Activated CD4-positive, alpha-beta T cell treated with anti-CD3 and anti-CD28 coated beads, Interleukin-2, amount 10 ng/mL, durations not matched to agents 24 days and 14 days (primary cell): ENCODE results near the gene PITX1. TPM values are rescaled to one million over a fixed set of nuclear protein-coding genes. Genes with fewer than 3 reads are reported as not detected.

ENCODE experiments used
- DNase-seq: peaks from one replicate; pipeline ENCODE4 v3.0.0; 2022
- H3K27ac Mint-ChIP-seq: one replicate; pipeline ENCODE4 v1.8.0; 2022; ENCODE audit warnings: mild to moderate bottlenecking, mixed read lengths
- H3K27me3 Mint-ChIP-seq: one replicate; pipeline ENCODE4 v1.8.0; 2022; ENCODE audit warnings: mixed read lengths
- H3K36me3 Mint-ChIP-seq: one replicate; pipeline ENCODE4 v1.8.0; 2022; ENCODE audit warnings: low read depth, mild to moderate bottlenecking, mixed read lengths
- H3K4me1 Mint-ChIP-seq: one replicate; pipeline ENCODE4 v1.8.0; 2021; ENCODE audit warnings: mixed read lengths
- H3K4me3 Mint-ChIP-seq: one replicate; pipeline ENCODE4 v1.8.0; 2022; ENCODE audit warnings: mild to moderate bottlenecking, moderate library complexity, mixed read lengths
- H3K9me3 Mint-ChIP-seq: one replicate; pipeline ENCODE4 v1.8.0; 2021; ENCODE audit warnings: mixed read lengths
- intact Hi-C: fragments of 100-400 bp; cut with micrococcal nuclease; formaldehyde crosslinking; loops from one replicate; pipeline ENCODE4 v1.15.1; 2023
- total RNA-seq: library from RNA; stranded (reverse); gene quantifications from 2 replicates; pipeline ENCODE4 v1.2.3, GENCODE V29; 2022

PITX1 gene
- total RNA-seq, 1 donor from 2014 or later = 0.61 TPM

- Mint-ChIP-seq H3K4me1 (peaks cover 26% of the 10 kb centered on the region), H3K27me3 (peaks cover 79% of the 10 kb centered on the region), H3K36me3 (peaks cover 4% of the 10 kb centered on the region), H3K27ac (peak overlapping the region; percentile 81), H3K9me3 (peaks cover 5% of the 10 kb centered on the region), H3K4me3 (peak overlapping the region; percentile 87)
- DNase-seq = peak; percentile 64
- intact Hi-C loops = loop anchor here (5.0 kb wide), 2 partner anchors 453 to 508 kb away; no protein-coding TSS in a partner anchor
These were observed 371 bp upstream of the PITX1 start for GRCh38 chr5:135034236-135034962.

DNA sequence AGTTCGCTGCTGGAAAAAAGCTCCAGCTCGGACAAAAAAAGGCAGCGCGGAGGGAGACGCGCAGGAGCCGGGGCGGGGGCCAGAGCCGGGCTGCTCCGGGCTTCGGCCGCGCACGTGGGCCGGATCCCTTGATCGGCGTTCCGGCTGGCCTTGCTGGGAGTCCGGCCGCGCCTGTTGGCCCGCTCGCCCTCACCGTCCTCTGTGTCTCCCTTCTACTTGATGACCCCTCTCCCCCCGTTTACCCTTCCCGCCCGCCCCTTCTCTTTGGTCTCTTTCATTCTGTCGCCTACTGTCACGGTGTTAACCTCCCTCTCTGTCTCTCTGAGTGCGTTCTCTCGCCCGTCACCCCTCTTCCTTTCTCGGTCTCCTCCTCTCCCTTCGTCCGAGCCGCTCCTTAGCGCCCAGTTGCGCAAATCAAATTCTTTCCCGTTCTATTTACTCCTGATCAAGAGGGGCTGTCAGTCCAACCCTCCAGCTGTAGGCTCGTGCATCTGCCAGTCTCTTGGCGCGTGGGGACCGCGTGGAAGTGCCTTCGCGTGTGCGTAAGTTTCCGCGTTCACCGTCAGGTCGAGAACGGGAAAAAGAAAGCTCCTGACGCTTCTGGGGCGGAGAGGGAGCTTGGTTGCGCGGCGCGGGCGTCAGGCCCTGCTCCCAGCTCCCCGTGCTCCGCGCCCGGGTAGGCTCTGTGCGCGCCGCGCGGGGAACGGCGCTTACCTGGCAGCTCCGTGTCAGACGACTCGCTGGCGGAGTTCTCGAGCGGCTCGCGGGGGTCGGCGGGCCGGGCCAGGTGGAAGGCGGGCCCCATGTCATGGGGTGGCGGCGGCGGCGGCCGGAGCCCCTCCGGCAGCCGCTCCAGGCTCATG lies 798 bp downstream of the PITX1 start:
- peak; percentile 74 for DNase-seq

GRCh38 chr5:135032695-135032998 lies 1.4 kb downstream of the PITX1 start:
- Mint-ChIP-seq H3K4me3 (peak overlapping the region; percentile 57), H3K9me3 (peaks cover 7% of the 10 kb centered on the region), H3K27me3 (peaks cover 73% of the 10 kb centered on the region), H3K4me1 (peaks cover 29% of the 10 kb centered on the region), H3K27ac (no peak overlapping the region), H3K36me3 (peaks cover 7% of the 10 kb centered on the region)
- intact Hi-C loops = loop anchor here (5.0 kb wide), 2 partner anchors 455 to 510 kb away; no protein-coding TSS in a partner anchor
- no peak for DNase-seq

More for the DNA sequence above, 798 bp downstream of the PITX1 start:
- H3K9me3 Mint-ChIP-seq = peaks cover 7% of the 10 kb centered on the region
- peaks cover 79% of the 10 kb centered on the region for H3K27me3 Mint-ChIP-seq
- H3K36me3 Mint-ChIP-seq = peaks cover 7% of the 10 kb centered on the region
- peaks cover 29% of the 10 kb centered on the region for H3K4me1 Mint-ChIP-seq
- peak overlapping the region; percentile 84 for H3K4me3 Mint-ChIP-seq
- intact Hi-C loops = loop anchor here (5.0 kb wide), 2 partner anchors 454 to 509 kb away; no protein-coding TSS in a partner anchor
- peak overlapping the region; percentile 7 for H3K27ac Mint-ChIP-seq

DNA sequence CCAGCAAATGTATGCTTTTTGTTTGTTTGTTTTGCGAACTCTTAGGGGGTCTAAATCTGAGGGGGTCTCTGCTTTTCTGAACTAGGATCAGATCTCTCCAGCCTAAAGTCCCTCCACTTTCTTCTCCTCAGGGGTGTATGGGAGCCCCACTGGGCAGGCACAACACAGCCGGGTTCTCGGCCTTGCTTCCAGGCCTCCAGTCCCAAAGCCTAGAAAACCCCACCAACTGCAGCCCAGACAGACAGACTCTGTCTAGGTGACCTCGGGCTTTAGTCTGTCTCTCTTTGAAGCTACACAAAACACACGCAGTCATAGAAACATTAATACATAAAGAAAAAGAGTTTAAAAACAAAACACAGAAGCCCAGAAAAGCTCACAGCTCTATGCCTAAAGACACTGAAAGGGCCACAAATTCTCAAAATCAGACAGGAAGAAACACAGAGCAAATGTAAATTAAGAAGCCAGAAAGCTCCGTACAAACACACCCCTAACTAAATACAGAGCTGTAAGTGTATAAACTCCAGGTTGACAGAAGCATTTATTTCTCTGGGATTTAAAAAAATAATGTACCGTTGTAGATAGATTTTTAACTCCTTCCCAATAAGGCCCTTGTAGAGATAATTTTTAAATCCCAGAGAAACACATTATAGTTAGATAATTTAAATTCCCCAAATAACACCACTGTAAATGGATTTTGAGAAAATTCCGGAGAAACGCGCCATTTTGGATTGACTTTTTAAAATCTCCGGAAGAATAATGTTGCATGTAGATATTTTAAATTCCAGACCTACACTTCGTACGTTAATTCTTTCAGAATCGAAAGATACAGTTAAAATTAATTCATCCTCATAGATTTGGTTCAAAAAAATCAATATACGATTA lies 2.0 kb downstream of the PITX1 start:
- intact Hi-C loops = loop anchor here (5.0 kb wide), 2 partner anchors 455 to 510 kb away; no protein-coding TSS in a partner anchor
- Mint-ChIP-seq H3K36me3 (peaks cover 9% of the 10 kb centered on the region), H3K27ac (no peak overlapping the region), H3K4me3 (peak overlapping the region; percentile 57), H3K27me3 (peaks cover 74% of the 10 kb centered on the region), H3K4me1 (peaks cover 29% of the 10 kb centered on the region), H3K9me3 (peaks cover 7% of the 10 kb centered on the region)
- no peak for DNase-seq

GRCh38 chr5:135030956-135031812 lies 2.8 kb downstream of the PITX1 start:
- intact Hi-C loops = loop anchor here (1.0 to 5.0 kb wide), 3 partner anchors 9 to 511 kb away; no protein-coding TSS in a partner anchor
- peaks cover 74% of the 10 kb centered on the region for H3K27me3 Mint-ChIP-seq
- peaks cover 9% of the 10 kb centered on the region for H3K36me3 Mint-ChIP-seq
- H3K4me1 Mint-ChIP-seq = peaks cover 29% of the 10 kb centered on the region
- peak overlapping the region; percentile 67 for H3K4me3 Mint-ChIP-seq
- peak; percentile 65 for DNase-seq
- H3K9me3 Mint-ChIP-seq = peaks cover 7% of the 10 kb centered on the region
- H3K27ac Mint-ChIP-seq = peak overlapping the region; percentile 20

GRCh38 chr5:135030123-135030955 lies 3.7 kb downstream of the PITX1 start:
- Mint-ChIP-seq H3K36me3 (peaks cover 9% of the 10 kb centered on the region), H3K9me3 (peaks cover 7% of the 10 kb centered on the region), H3K4me1 (peaks cover 29% of the 10 kb centered on the region), H3K4me3 (peak overlapping the region; percentile 67), H3K27me3 (peaks cover 75% of the 10 kb centered on the region), H3K27ac (no peak overlapping the region)
- intact Hi-C loops = loop anchor here (1.0 to 5.0 kb wide), 3 partner anchors 10 to 512 kb away; no protein-coding TSS in a partner anchor
- peak; percentile 63 for DNase-seq

DNA sequence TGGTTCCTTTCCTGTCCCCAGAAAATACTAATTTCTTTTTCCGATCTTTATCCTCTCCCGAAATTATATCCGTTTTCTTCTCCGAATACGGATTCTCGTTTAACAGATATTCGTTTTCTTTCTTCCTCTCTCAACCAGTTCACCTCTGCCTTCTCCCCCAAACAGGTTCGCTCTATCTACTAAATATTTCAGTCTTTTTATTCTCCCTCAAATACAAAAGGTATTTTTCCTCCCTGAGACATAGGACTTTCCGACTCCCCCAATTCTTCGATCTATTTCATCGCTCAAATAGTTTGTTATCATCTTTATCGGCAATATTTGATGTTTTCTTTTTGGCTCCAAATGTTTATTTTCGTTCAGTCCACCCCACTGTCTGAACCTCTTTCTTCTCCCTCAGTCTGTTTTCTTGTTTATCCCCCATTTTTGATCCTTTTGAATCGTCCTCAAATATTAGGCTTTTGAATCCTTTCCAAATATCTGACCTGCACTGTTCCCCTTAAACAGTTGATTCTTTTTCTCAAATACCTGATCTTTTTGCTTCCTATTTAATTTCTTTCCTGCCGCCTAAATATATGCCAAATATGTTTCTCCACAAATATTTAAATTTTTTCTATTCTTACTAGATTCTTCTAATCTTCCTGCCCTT lies 4.4 kb downstream of the PITX1 start:
- Mint-ChIP-seq H3K27ac (peak overlapping the region; percentile 52), H3K36me3 (peaks cover 9% of the 10 kb centered on the region), H3K27me3 (peaks cover 70% of the 10 kb centered on the region), H3K9me3 (peaks cover 7% of the 10 kb centered on the region), H3K4me1 (peaks cover 27% of the 10 kb centered on the region), H3K4me3 (peak overlapping the region; percentile 1)
- intact Hi-C loops = loop anchor here (1.0 to 5.0 kb wide), 3 partner anchors 11 to 513 kb away; no protein-coding TSS in a partner anchor
- DNase-seq = no peak

- Mint-ChIP-seq H3K9me3 (peaks cover 7% of the 10 kb centered on the region), H3K4me3 (peak overlapping the region; percentile 1), H3K4me1 (peaks cover 25% of the 10 kb centered on the region), H3K36me3 (peaks cover 9% of the 10 kb centered on the region), H3K27me3 (peaks cover 68% of the 10 kb centered on the region), H3K27ac (peak overlapping the region; percentile 62)
- intact Hi-C loops = no loop called here
- peak; percentile 63 for DNase-seq
These were observed 5.1 kb downstream of the PITX1 start for GRCh38 chr5:135028791-135029476.

DNA sequence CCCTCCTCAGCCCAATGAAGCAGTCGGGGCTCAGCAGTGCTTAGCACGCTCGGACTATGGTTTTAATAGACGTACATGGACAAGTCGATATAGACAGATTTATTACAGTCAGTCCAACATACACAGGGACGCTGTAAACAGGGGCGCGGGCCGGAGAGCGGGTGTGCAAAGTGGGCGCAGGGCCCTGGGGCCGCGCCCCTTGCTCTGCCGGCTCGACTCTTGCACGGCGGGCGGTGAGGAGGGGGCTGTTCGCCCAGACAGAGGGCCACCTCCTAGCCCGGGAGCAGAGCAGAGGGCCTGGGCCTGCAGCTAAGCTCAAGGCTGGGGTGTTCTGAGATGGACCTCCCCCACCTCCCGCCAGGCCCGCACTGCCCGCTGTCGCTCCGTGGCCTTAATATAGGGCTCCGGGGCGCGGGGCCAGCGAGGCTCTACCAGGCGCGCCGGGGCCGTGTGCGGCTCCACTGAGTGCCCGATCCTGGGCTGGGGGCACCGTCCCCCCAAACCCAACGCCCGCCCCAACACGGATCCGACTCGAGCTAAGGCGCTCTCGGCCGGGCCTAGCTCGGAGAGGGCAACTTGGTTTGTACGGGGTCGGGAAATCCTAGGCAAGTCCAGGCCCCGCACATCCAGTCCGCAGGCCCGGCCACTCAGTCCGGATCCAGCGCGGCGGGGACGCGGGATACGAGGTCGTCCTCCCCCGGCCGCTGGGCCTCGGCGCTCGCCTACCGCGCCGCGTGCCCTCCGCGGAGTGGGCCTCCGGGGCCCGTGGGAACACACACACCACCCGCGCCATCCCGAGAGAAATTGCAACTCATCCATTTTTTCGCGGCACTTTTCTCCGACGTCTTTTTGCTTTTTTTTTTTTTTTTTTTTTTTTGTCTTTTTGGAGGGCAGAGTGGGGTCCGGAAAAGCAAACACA lies 6.1 kb downstream of the PITX1 start:
- DNase-seq = no peak
- peaks cover 22% of the 10 kb centered on the region for H3K4me1 Mint-ChIP-seq
- peaks cover 7% of the 10 kb centered on the region for H3K9me3 Mint-ChIP-seq
- H3K4me3 Mint-ChIP-seq = no peak overlapping the region
- peak overlapping the region; percentile 69 for H3K27ac Mint-ChIP-seq
- H3K36me3 Mint-ChIP-seq = peaks cover 9% of the 10 kb centered on the region
- intact Hi-C loops = no loop called here
- H3K27me3 Mint-ChIP-seq = peaks cover 67% of the 10 kb centered on the region

DNA sequence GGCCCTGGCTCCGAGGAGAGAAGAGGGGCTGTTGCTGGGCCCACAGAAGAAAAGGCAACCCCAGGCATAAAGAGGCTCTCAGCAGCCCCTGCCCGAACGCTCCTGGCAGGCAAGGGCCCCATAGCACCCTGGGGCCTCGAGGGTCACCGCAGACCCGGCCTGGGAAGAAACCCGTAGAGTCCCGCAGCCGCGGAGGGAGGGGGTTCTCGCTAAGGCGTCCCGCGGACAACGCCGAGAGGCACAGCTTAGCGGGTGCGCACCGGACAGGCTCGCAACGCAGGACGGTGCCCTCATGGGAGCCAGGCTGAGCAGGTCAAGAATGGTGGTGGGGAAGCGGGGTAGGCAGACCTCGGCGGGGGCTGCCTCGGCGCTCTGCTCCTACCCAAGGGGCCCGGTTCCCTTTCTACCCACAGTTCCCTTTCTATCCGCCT lies 6.7 kb downstream of the PITX1 start:
- Mint-ChIP-seq H3K4me3 (no peak overlapping the region), H3K4me1 (peaks cover 22% of the 10 kb centered on the region), H3K27me3 (peaks cover 65% of the 10 kb centered on the region), H3K27ac (peak overlapping the region; percentile 69), H3K9me3 (peaks cover 7% of the 10 kb centered on the region), H3K36me3 (peaks cover 9% of the 10 kb centered on the region)
- no peak for DNase-seq
- intact Hi-C loops = no loop called here
